B cell (primary cell): ENCODE results near the gene LOX. TPM values are rescaled to one million over a fixed set of nuclear protein-coding genes. Genes with fewer than 3 reads are reported as not detected.

Experiments
- ATAC-seq: fragments of 200-7000 bp; cut with Tn5 transposase; one replicate; pipeline ENCODE4 v1.10.0; 2021; ENCODE audit warnings: low read depth, mild to moderate bottlenecking, moderate number of reproducible peaks, moderate library complexity
- CTCF ChIA-PET: fragments of 350-600 bp; sonication (Branson Sonifier 250); formaldehyde crosslinking; loops from one replicate; lab custom pipeline; 2021; ENCODE audit warnings: antibody characterized with exemption, inconsistent platforms; lab: Charles Lee
- POLR2A ChIA-PET: fragments of 350-600 bp; sonication (Branson Sonifier 250); formaldehyde crosslinking; loops from one replicate; lab custom pipeline; 2021; ENCODE audit warnings: antibody characterized with exemption; lab: Charles Lee
- DNase-seq: peaks from one replicate; pipeline ENCODE4 v3.0.0; 2013
- H2AFZ ChIP-seq: 2 replicates; pipeline ENCODE4 v1.6.1; 2012; ENCODE audit warnings: mild to moderate bottlenecking, low read depth, low read length; ENCODE audit not compliant: insufficient read depth, poor library complexity, severe bottlenecking
- H3K27ac ChIP-seq, 2 donors: 1 replicate in 1 of 2; 2 replicates in 1 of 2; pipeline ENCODE4 v1.5.1; 2012 to 2013; ENCODE audit warnings: low read length in 2 of 2, mild to moderate bottlenecking in 2 of 2, moderate library complexity in 1 of 2
- H3K27me3 ChIP-seq, 4 experiments: fragments of 200-600 bp in 1 of 4; sonication (generic) in 1 of 4; replicated peaks in 1 of 4; 1 replicate in 2 of 4; 2 replicates in 2 of 4; pipeline versions ENCODE4 v1.6.1 to v1.7.0; 2013 to 2016; ENCODE audit warnings: low read length in 3 of 4, mild to moderate bottlenecking in 2 of 4, mixed read lengths in 1 of 4, moderate library complexity in 1 of 4; ENCODE audit not compliant: insufficient read depth in 4 of 4, control insufficient read depth in 3 of 4; ENCODE audit errors: control extremely low read depth in 1 of 4
- H3K36me3 ChIP-seq, 2 experiments: replicated peaks in 1 of 2; 1 replicate in 1 of 2; 2 replicates in 1 of 2; pipeline versions ENCODE4 v1.6.1 to v1.7.1; 2013; ENCODE audit warnings: low read length in 1 of 2; ENCODE audit not compliant: insufficient read depth in 2 of 2, control insufficient read depth in 1 of 2; ENCODE audit errors: control extremely low read depth in 1 of 2, extremely low read depth in 1 of 2
- H3K4me1 ChIP-seq, 2 donors: fragments of 200-600 bp in 1 of 2; sonication (generic) in 1 of 2; 1 replicate in 1 of 2; 2 replicates in 1 of 2; pipeline versions ENCODE4 v1.5.1 to v1.6.1; 2013 to 2017; ENCODE audit warnings: low read length in 2 of 2; ENCODE audit not compliant: control insufficient read depth in 2 of 2, insufficient read depth in 2 of 2
- H3K4me2 ChIP-seq: replicated peaks from 2 replicates; pipeline ENCODE3; 2012; ENCODE audit warnings: mild to moderate bottlenecking, low read depth, low read length; ENCODE audit not compliant: poor library complexity, severe bottlenecking
- H3K4me3 ChIP-seq, 5 experiments: fragments of 200-600 bp in 1 of 5; sonication (generic) in 1 of 5; 1 replicate in 3 of 5; 2 replicates in 2 of 5; pipeline versions ENCODE4 v1.5.1 to v1.7.0; 2011 to 2016; ENCODE audit warnings: low read length in 4 of 5, mild to moderate bottlenecking in 4 of 5, low read depth in 2 of 5, control low read depth in 1 of 5, moderate library complexity in 1 of 5; ENCODE audit not compliant: insufficient read depth in 1 of 5; ENCODE audit errors: control extremely low read depth in 1 of 5, extremely low read depth in 1 of 5
- H3K79me2 ChIP-seq: fragments of 200-600 bp; sonication (generic); one replicate; pipeline ENCODE4 v1.6.0; 2016; ENCODE audit warnings: low read length; ENCODE audit not compliant: control insufficient read depth, insufficient read depth
- H3K9ac ChIP-seq: fragments of 200-600 bp; sonication (generic); 2 replicates; pipeline ENCODE4 v1.6.1; 2017; ENCODE audit warnings: mild to moderate bottlenecking, low read length, moderate library complexity
- H3K9me3 ChIP-seq, 3 donors: one replicate each; pipeline versions ENCODE4 v1.6.1 to v1.7.1; 2013; ENCODE audit warnings: low read length in 2 of 3; ENCODE audit not compliant: control insufficient read depth in 2 of 3, insufficient read depth in 1 of 3; ENCODE audit errors: control extremely low read depth in 1 of 3
- H4K20me1 ChIP-seq: 2 replicates; pipeline ENCODE4 v1.6.0; 2012; ENCODE audit warnings: mild to moderate bottlenecking, low read length; ENCODE audit not compliant: insufficient read depth, control insufficient read depth, poor library complexity, severe bottlenecking
- H3K27ac Mint-ChIP-seq: one replicate; pipeline ENCODE4 v1.8.0; 2021; ENCODE audit warnings: mixed read lengths
- H3K27me3 Mint-ChIP-seq: one replicate; pipeline ENCODE4 v1.8.0; 2021; ENCODE audit warnings: mixed read lengths
- H3K4me1 Mint-ChIP-seq: one replicate; pipeline ENCODE4 v1.8.0; 2021; ENCODE audit warnings: mixed read lengths
- H3K4me3 Mint-ChIP-seq: one replicate; pipeline ENCODE4 v1.8.0; 2021; ENCODE audit warnings: mixed read lengths
- H3K9me3 Mint-ChIP-seq: one replicate; pipeline ENCODE4 v1.8.0; 2022; ENCODE audit warnings: mixed read lengths; ENCODE audit not compliant: insufficient read depth
- CTCF ChIP-seq: fragments of 200-600 bp; IDR thresholded peaks from one replicate; pipeline ENCODE4 v1.8.0; 2022; ENCODE audit warnings: antibody characterized with exemption, mild to moderate bottlenecking
- EZH2 ChIP-seq: IDR thresholded peaks from 2 replicates; pipeline ENCODE4 v1.6.1; 2012; ENCODE audit warnings: borderline replicate concordance, low read depth, mild to moderate bottlenecking, moderate library complexity, low read length; ENCODE audit not compliant: insufficient read depth, poor library complexity, severe bottlenecking
- WGBS: methylation state at CpG from one replicate; pipeline ENCODE4 v1.1.5; 2013; ENCODE audit warnings: missing lambda C conversion rate; ENCODE audit not compliant: insufficient coverage; 5-methylcytosine and 5-hydroxymethylcytosine counted together
- intact Hi-C: fragments of 100-400 bp; cut with micrococcal nuclease; formaldehyde crosslinking; loops from one replicate; pipeline ENCODE4 v1.10.0; 2022
- polyA plus RNA-seq: library from polyadenylated mRNA; depleted of rRNA; stranded (reverse); fragments of >200 nt; gene quantifications from 2 replicates; pipeline ENCODE4 v1.2.3, GENCODE V29; 2012
- total RNA-seq, 2 donors: library from RNA; stranded (reverse); fragments of 120-200 nt in 1 of 2; gene quantifications; 1 replicate in 1 of 2; 2 replicates in 1 of 2; pipeline versions ENCODE4 v1.2.3 to v1.2.4, GENCODE V29; 2013 to 2022

The LOX gene
- total and polyA plus RNA-seq, 2 donors (not counting 1 experiment from before 2014, with no cell fraction given) = not detected

GRCh38 chr5:122031836-122032235, 46.2 kb downstream of the LOX start:
- DNase-seq = no peak
- no peak overlapping the region for H3K4me2 ChIP-seq
- no peak for TF ChIP-seq EZH2
- no peak for TF ChIP-seq CTCF
- no peaks in the 10 kb centered on the region for H4K20me1 ChIP-seq
- no peaks in the 10 kb centered on the region for H3K9me3 ChIP-seq
- H3K4me3 ChIP-seq = no peak overlapping the region
- H2AFZ ChIP-seq = no peak overlapping the region
- Mint-ChIP-seq H3K4me3 (no peak overlapping the region), H3K4me1 (no peaks in the 10 kb centered on the region), H3K9me3 (no peaks in the 10 kb centered on the region), H3K27ac (no peak overlapping the region), H3K27me3 (no peaks in the 10 kb centered on the region)
- H3K9ac ChIP-seq = no peak overlapping the region
- ChIA-PET POLR2A (no interaction called here), CTCF (no interaction called here)
- H3K36me3 ChIP-seq = peaks cover 8% of the 10 kb centered on the region in 2 experiments
- H3K27me3 ChIP-seq = no peaks in the 10 kb centered on the region
- WGBS = no CpG with 5 or more reads among the region's 2 CpGs
- intact Hi-C loops = no loop called here
- H3K4me1 ChIP-seq = no peaks in the 10 kb centered on the region
- no peaks in the 10 kb centered on the region for H3K79me2 ChIP-seq
- no peak overlapping the region for H3K27ac ChIP-seq
- ATAC-seq = no peak

- ATAC-seq (no peak), DNase-seq (no peak)
- Mint-ChIP-seq H3K4me3 (no peak overlapping the region), H3K4me1 (no peaks in the 10 kb centered on the region), H3K27ac (no peak overlapping the region), H3K9me3 (no peaks in the 10 kb centered on the region), H3K27me3 (no peaks in the 10 kb centered on the region)
- Histone ChIP-seq H3K4me1 (no peaks in the 10 kb centered on the region), H3K27me3 (no peaks in the 10 kb centered on the region), H3K36me3 (peaks cover 8 to 14% of the 10 kb centered on the region in 2 experiments), H3K4me3 (no peak overlapping the region), H3K9ac (no peak overlapping the region), H3K4me2 (no peak overlapping the region), H3K9me3 (no peaks in the 10 kb centered on the region), H2AFZ (no peak overlapping the region), H4K20me1 (no peaks in the 10 kb centered on the region), H3K27ac (no peak overlapping the region), H3K79me2 (no peaks in the 10 kb centered on the region)
- intact Hi-C loops = no loop called here
- TF ChIP-seq EZH2 = no peak
- no peak for TF ChIP-seq CTCF
- CTCF ChIA-PET = interaction anchor here (1.2 kb wide), 1 partner anchor 9 kb away, joined by 3 read pairs; no protein-coding TSS in a partner anchor
- POLR2A ChIA-PET = no interaction called here
These were observed 47.8 kb downstream of the LOX start for GRCh38 chr5:122030251-122030650.
